T-helper 1 cell (primary cell): ENCODE results near the gene SCCPDH.
"Not testable (repeated sequence)": the region's sequence is repeated elsewhere in the genome, so short reads cannot be mapped to it uniquely, and the experiment has no call there.

ENCODE experiments used
- DNase-seq, 5 donors: peaks; one replicate each; pipeline ENCODE4 v3.0.0-alpha.2; 2012 to 2020

Gene SCCPDH

DNA sequence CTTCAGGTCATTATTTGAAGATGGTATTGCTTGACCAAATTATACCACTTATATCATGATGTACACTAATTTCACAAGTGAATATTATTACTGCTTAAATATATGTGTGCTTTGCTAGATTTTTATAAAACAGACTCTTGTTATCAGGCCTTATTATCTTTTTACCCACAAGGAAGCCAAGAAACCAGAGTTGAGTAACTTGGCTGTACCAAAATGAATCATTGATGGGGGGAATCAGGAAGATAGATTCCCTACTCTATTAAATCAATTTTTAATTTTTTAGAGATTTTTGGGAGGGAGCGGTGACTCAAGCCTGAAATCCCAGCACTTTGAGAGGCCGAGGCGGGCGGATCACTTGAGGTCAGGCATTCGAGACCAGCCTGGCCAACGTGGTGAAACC lies 16.0 kb upstream of the SCCPDH start:
- no peak for DNase-seq

GRCh38 chr1:246709196-246709595 lies 15.0 kb upstream of the SCCPDH start:
- DNase-seq, result no peak

- DNase-seq, result no peak
Measured at GRCh38 chr1:246709835-246710234, 14.4 kb upstream of the SCCPDH start.

DNA sequence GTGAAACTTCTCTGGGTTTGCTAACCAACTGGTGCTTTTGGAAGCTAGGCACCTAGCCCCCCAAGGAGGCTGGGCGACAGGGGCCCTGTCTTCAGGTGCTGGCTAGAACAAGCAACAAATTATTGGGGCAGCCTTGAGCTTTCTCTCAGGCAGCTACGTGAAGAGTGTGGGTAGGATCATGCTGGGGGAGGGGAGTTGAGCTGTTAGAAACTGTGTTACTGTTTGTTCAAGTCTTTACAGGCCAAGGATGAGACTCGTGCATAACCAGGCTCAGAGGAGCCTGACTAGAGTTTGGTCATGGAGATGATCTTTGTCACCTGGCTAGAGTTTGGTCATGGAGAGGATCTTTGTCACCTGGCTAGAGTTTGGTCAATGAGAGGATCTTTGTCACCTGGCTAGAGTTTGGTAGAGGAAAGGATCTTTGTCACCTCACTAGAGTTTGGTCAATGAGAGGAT lies 12.6 kb upstream of the SCCPDH start:
- no peak for DNase-seq

DNA sequence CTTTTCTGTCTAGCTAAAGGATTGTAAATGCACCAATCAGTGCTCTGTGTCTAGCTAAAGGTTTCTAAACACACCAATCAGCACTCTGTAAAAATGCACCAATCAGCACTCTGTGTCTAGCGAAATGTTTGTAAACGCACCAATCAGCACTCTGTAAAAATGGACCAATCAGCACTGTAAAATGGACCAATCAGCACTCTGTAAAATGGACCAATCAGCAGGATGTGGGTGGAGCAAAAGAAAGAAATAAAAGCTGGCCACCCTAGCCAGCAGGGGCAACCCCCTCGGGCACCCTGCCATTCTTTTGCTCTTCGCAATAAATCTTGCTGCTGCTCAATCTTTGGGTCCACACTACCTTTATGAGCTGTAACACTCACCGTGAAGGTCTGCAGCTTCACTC lies 11.8 kb upstream of the SCCPDH start:
- DNase-seq, result not testable (repeated sequence)

DNA sequence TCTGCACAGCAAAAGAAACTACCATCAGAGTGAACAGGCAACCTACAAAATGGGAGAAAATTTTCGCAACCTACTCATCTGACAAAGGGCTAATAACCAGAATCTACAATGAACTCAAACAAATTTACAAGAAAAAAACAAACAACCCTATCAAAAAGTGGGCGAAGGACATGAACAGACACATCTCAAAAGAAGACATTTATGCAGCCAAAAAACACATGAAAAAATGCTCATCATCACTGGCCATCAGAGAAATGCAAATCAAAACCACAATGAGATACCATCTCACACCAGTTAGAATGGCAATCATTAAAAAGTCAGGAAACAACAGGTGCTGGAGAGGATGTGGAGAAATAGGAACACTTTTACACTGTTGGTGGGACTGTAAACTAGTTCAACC lies 4.8 kb upstream of the SCCPDH start:
- not testable (repeated sequence) for DNase-seq

GRCh38 chr1:246720814-246721213 lies 3.4 kb upstream of the SCCPDH start:
- DNase-seq, result not testable (repeated sequence)

DNA sequence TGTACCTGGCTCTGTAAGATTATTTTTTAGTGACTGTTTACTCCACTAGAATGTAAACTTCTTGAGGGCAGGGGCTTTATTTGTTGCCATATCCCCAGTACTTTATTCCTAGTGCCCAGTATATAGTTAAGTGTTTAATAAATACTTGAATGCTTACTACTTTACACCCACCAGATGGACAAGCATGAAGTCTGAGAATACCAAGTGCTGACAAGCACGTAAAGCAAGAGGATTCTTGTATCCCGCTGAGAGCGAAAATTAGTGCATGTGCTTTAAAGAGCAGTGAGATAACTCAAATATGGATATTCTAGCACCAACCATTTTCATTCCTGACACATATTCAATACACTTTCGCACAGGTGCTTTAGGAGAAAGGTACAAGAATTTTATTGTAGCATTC lies 1.5 kb upstream of the SCCPDH start:
- no peak for DNase-seq

- peak in 1 of 5 donors; percentile 4 for DNase-seq
Measured at GRCh38 chr1:246724731-246725095, 504 bp downstream of the SCCPDH start.

- no peak for DNase-seq
Measured at GRCh38 chr1:246725191-246725590, 982 bp downstream of the SCCPDH start.

DNA sequence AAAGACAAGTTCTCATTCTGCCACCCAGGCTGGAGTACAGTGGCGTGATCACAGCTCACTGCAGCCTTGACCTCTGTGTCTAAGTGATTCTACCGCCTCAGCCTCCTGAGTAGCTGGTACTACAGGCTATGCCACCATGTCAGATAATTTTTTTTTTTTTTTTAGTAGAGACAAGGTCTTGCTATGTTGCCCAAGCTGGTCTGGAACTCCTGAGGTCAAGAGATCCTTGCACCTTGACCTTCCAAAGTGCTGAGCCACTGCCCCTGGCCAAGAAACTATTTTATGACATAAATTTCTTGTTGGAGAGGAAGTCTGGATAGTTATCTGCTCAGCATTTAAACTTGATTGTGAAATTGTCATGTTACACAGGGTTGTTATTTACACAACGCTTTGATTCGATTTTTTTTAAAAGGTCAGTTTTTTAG lies 2.1 kb downstream of the SCCPDH start:
- no peak for DNase-seq

DNA sequence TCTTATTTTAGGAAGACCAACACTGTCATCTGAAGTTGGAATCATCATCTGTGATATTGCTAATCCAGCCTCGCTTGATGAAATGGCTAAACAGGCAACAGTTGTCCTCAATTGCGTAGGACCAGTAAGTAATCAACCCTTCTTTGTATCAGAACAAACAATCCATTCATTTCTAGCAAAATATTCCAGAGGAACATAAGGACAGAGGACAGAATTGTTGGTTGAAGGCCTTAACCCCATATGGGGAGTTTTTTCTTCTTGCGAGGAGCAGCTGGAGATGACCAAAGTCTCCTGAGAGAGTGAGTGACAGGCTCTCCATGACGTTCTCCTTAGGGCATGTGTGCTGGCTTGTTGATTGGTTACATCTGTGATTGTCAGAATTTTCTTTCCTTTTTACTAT lies 2.7 kb downstream of the SCCPDH start:
- no peak for DNase-seq

DNA sequence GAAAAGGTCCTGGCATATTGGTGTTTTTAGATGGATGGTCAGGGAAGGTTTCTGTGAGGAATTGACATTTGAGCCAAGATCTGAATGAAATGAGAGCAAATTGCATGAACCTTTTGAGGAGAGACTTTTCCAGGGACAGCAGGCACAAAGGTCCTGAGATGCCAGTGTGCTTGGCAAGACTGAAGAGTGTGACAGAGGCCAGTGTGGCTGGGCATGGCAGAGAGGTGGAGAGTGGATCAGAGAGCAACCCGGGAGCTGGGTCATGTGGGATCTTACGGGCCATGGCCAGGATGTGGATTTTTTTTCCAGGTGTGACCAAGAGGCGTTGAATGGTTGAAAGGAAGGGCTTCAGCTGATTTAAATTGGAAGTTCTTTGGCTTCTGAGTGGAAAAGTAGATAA lies 3.4 kb downstream of the SCCPDH start:
- DNase-seq, result no peak

GRCh38 chr1:246728311-246728710 lies 4.1 kb downstream of the SCCPDH start:
- no peak for DNase-seq

GRCh38 chr1:246729040-246729439 lies 4.8 kb downstream of the SCCPDH start:
- not testable (repeated sequence) for DNase-seq

DNA sequence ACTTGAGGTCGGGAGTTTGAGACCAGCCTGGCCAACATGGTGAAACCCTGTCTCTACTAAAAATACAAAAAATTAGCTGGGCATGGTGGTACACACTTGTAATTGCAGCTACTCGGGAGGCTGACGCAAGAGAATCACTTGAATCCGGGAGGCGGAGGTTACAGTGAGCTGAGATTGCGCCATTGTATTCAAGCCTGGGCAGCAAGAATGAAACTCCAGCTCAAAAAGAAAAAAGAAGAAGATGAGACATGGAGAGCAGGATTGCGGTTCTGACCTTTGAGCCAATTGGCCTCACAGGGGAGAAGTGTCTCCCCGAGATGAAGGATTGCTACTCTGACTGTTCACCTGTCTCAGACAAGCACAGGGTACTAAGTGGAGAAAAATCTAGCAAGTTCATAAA lies 6.6 kb downstream of the SCCPDH start:
- no peak for DNase-seq

DNA sequence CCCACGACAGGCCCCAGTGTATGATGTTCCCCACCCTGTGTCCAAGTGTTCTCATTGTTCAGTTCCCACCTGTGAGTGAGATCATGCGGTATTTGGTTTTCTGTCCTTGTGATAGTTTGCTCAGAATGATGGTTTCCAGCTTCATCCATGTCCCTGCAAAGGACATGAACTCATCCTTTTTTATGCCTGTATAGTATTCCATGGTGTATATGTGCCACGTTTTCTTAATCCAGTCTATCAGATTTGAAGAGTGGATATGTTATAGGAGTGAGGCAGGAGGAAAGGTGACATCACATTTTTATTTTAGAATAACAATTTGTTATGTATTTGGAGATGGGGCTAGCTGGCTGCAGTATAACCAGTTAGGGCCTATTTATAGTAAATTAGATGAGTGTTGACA lies 7.7 kb downstream of the SCCPDH start:
- not testable (repeated sequence) for DNase-seq

GRCh38 chr1:246733704-246734103 lies 9.5 kb downstream of the SCCPDH start:
- no peak for DNase-seq

DNA sequence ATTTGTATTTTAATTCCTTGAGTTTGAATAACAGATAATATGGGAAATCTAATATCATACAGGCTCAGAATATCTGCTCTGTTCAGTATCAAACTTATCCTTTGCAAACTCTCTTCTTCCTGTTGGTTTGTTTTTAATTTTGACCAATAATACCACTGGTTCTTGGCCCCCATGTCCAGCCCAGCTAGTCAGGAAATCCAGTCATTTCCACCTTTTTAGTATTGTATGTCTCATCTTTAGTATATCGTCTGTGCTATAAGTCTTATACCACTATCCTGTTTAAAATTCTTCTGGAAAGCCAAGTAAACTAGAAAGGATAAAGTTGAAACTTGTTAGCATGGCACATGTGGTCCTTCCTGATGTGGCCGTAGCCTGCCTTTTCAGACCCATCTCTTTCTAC lies 10.7 kb downstream of the SCCPDH start:
- DNase-seq, result no peak

DNA sequence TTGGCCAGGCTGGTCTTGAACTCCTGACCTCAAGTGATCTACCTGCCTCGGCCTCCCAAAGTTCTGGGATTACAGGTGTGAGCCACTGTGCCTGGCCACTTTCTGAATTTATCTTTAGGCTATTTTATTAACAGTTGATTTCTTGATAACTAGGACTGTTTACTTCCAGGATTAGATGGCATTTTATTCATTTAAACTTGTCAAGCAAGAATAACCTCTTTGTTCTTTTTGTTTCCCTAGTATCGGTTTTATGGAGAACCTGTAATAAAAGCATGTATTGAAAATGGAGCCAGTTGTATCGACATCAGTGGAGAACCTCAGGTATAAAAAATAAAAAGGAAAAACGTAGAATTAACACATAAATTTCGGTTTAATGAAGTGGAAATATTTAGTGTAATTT lies 11.5 kb downstream of the SCCPDH start:
- no peak for DNase-seq

DNA sequence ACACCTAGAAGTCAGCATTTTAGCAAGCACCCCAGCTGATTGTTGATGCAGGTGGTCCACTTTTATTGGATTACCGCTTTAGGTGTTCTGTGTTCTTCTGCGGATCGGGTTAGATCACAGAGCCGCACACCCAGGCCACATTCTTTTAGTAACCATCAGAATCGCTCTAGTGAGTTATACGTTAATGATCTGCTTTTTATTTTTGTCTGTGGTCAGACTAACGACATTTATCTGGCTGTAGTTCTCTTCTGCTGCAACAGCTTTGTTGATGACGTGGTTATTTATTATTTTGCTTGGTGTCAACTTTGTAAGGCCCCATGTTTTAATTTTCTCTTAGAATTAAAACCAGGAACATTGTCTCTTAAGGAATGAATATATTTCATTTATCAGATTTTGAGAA lies 18.2 kb downstream of the SCCPDH start:
- no peak for DNase-seq

DNA sequence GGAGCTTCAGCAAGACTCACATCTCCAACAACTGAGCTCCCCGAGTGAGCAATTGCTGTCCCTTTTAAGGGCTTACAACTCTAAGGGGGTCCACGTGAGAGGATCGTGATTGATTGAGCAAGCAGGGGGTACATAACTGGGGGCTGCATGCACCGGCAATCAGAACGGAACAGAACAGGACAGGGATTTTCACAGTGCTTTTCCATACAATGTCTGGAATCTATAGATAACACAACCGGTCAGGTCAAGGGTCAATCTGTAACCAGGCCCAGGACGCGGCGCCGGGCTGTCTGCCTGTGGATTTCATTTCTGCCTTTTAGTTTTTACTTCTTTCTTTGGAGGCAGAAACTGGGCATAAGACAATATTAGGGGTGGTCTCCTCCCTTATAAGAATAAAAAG lies 21.9 kb downstream of the SCCPDH start:
- DNase-seq, result not testable (repeated sequence)

- no peak for DNase-seq
Measured at GRCh38 chr1:246748006-246748405, 23.8 kb downstream of the SCCPDH start.

GRCh38 chr1:246748867-246749266 lies 24.7 kb downstream of the SCCPDH start:
- DNase-seq, result no peak

DNA sequence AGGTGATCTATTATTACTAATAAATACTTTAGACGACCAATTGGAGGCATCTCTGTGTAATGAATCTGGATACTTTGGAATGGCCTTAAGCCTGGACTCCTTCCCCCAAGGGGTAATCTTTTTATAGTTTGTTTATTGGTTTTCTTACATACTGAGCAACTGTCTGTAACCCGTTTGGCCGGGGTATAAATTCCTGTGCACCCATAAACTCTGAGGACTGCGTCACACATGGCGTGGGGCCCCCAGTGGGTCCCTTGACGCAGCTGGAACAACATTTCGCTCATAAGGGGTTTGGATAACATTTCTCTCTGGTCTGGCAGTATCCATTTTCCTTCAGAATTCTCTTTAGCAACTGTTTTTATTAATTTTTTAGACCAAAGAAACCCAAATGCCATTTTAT lies 26.5 kb downstream of the SCCPDH start:
- DNase-seq, result no peak
